A549 treated with CORT108297 at 1 μM for 4 hours (cell line): Measurements from ENCODE around the gene EPB42. TPM values are rescaled to one million over a fixed set of nuclear protein-coding genes. Genes with fewer than 3 reads are reported as not detected.

Experiments
- total RNA-seq: library from RNA; stranded (reverse); fragments of 200-300 nt; extraction: Qiagen RNA extraction; gene quantifications from 5 replicates; pipeline ENCODE4 v1.2.3, GENCODE V29; 2022

Gene EPB42
- not detected in 5 replicates for total RNA-seq

DNA sequence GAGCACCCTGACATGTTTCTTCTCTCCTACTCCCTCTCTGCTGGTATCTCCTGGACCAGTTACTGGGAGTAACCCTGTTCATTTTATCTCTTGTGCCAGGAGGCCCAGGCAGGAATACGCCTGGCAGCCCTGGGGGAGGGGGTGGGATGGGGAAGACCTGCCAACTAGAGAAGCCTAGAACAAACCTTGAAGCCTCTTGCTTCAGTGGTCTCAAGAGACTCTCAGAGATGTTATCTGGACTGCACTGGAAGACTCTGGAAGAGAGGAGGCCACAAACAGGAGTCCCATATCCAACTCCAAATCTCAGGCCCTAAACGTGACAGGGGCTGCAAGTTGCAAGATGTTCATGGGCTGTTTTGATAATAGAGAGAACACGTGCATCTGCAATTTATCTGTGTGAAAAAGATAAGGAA is at the start of gene EPB42:
Gene EPB42, minus strand, starts transcription at position 28 of the 413 bp plus-strand sequence. CDS start 193 bp downstream, outside the sequence.

DNA sequence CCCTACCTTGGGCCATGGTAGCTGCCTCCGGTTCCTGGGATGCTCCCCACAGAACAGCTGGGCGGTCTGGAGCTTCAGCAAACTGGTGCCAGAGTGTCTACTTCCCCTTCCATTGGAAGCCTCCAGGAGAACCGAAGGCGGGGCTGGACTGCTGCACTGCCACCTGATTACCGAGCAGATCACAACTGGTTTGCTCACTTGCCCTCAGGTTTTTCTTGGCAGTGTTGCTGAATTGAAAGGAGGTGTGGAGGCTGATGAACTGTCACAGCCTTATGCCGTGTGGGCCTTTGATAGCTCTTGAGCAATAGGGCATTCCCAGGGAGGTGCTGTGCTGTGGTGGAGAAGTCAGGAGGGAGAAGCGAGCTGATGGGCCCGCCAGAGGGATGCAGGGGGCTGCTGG is 46.0 kb upstream of the EPB42 start, which contains the start of gene TGM5:
Gene TGM5, minus strand, starts transcription at position 95 of the 400 bp plus-strand sequence. Its CDS starts 79 bp downstream, at position 16.

GRCh38 chr15:43185157-43186002 is 35.4 kb downstream of the EPB42 start, which contains the start of gene CCNDBP1:
Gene CCNDBP1, plus strand, starts transcription at chr15:43185403. Its CDS starts 96 bp downstream, at chr15:43185499.

Other genes starting within 250 kb of the EPB42 start
- 3.2 to 4.5 TPM (median 3.8 TPM) in 5 replicates for gene UBR1, start 115.0 kb downstream of the EPB42 start, total RNA-seq
- gene TMEM62, start 87.4 kb downstream of the EPB42 start, total RNA-seq: 8.2 to 9.7 TPM (median 9.0 TPM) in 5 replicates
- 23.9 to 29.1 TPM (median 26.7 TPM) in 5 replicates for gene CCNDBP1, start 35.6 kb downstream of the EPB42 start, total RNA-seq
- gene TGM5, start 45.9 kb upstream of the EPB42 start, total RNA-seq: not detected in 5 replicates
- gene TGM7, start 81.2 kb upstream of the EPB42 start, total RNA-seq: not detected in 5 replicates
- 6.4 to 8.1 TPM (median 7.1 TPM) in 5 replicates for gene LCMT2, start 109.6 kb upstream of the EPB42 start, total RNA-seq
- 8.5 to 11.0 TPM (median 9.8 TPM) in 5 replicates for gene ZSCAN29, start 150.0 kb upstream of the EPB42 start, total RNA-seq
- gene TUBGCP4, start 150.1 kb upstream of the EPB42 start, total RNA-seq: 4.1 to 7.4 TPM (median 6.2 TPM) in 5 replicates